Kidney (tissue), 14 donors: ENCODE data around the gene METTL15. TPM values are rescaled to one million over a fixed set of nuclear protein-coding genes. Genes with fewer than 3 reads are reported as not detected.

Source experiments
- DNase-seq, 5 donors: peaks; one replicate each; pipeline ENCODE4 v3.0.0-alpha.2; 2013 to 2020
- FAIRE-seq: peaks from 2 replicates; lab custom pipeline; 2012; peaks lifted over from hg19 to GRCh38; lab: Jason Lieb, UNC
- H3K27ac ChIP-seq, 2 donors: one replicate each; pipeline ENCODE4 v1.7.0; 2013; ENCODE audit warnings: low read depth in 2 of 2, low read length in 2 of 2, inconsistent platforms in 1 of 2
- H3K27me3 ChIP-seq: one replicate; pipeline ENCODE4 v1.7.1; 2013; ENCODE audit warnings: low read length, inconsistent platforms; ENCODE audit not compliant: control insufficient read depth, insufficient read depth
- H3K36me3 ChIP-seq, 3 donors: one replicate each; pipeline versions ENCODE4 v1.7.0 to v1.7.1; 2013; ENCODE audit warnings: low read length in 3 of 3, control low read depth in 1 of 3, inconsistent platforms in 1 of 3; ENCODE audit not compliant: insufficient read depth in 3 of 3, control insufficient read depth in 2 of 3
- H3K4me1 ChIP-seq, 3 donors: one replicate each; pipeline versions ENCODE4 v1.7.0 to v1.7.1; 2013; ENCODE audit warnings: low read length in 3 of 3, inconsistent platforms in 1 of 3, low read depth in 1 of 3; ENCODE audit not compliant: control insufficient read depth in 2 of 3, insufficient read depth in 2 of 3
- H3K4me3 ChIP-seq, 3 donors: one replicate each; pipeline versions ENCODE4 v1.7.0 to v1.8.1; 2013; ENCODE audit warnings: low read length in 3 of 3, control low read depth in 1 of 3, inconsistent platforms in 1 of 3
- H3K9ac ChIP-seq, 3 donors: one replicate each; pipeline versions ENCODE4 v1.7.0 to v1.7.1; 2013; ENCODE audit warnings: low read length in 3 of 3, control low read depth in 1 of 3, inconsistent platforms in 1 of 3
- H3K9me3 ChIP-seq, 3 donors: one replicate each; pipeline versions ENCODE4 v1.7.0 to v1.7.1; 2013; ENCODE audit warnings: low read length in 3 of 3, control low read depth in 1 of 3, inconsistent platforms in 1 of 3; ENCODE audit not compliant: control insufficient read depth in 2 of 3, insufficient read depth in 1 of 3
- CTCF ChIP-seq: IDR thresholded peaks from 3 replicates; pipeline ENCODE4 v1.5.1; 2012; ENCODE audit warnings: mild to moderate bottlenecking, moderate library complexity, borderline replicate concordance; ENCODE audit not compliant: insufficient read depth; ENCODE audit errors: extremely low read depth
- intact Hi-C: fragments of 100-400 bp; cut with DNase I; formaldehyde crosslinking; loops from one replicate; pipeline ENCODE4 v1.11.1; 2022
- polyA plus RNA-seq: library from polyadenylated mRNA; stranded (reverse); fragments of 350-450 nt; fragmentation: Illumina TruSeq; extraction: RNeasy Lipid Tissue Mini Kit (QIAGEN cat#74804); gene quantifications from one replicate; pipeline ENCODE4 v1.2.3, GENCODE V29; 2014; ENCODE audit warnings: low read depth, low replicate concordance; ENCODE audit not compliant: insufficient read depth
- total RNA-seq: library from RNA; stranded (reverse); fragmentation: NEBNext Ultra II Directional; extraction: Animal tissue kit (Norgen Biotek cat#: 25700); gene quantifications from one replicate; pipeline ENCODE4 v1.2.1, GENCODE V29; 2021
- donor health status: control.
- donor health status: control.
- donor health status: control.
- donor health status: control.
- donor health status: control.
- donor health status: DM: yes; HTN: yes; CAD: no.
- donor health status: Normal renal cell carcinoma (clear cell type).

Gene METTL15
- total and polyA plus RNA-seq, 2 donors from 2014 or later: 6.4 to 14.7 TPM

GRCh38 chr11:28146123-28146751 lies 38.0 kb downstream of the METTL15 start:
- no peak overlapping the region for H3K9ac ChIP-seq
- intact Hi-C loops: no loop called here

GRCh38 chr11:28152743-28153142 lies 44.6 kb downstream of the METTL15 start:
- H3K9me3 ChIP-seq: no peaks in the 10 kb centered on the region
- no peak for TF ChIP-seq CTCF
- H3K36me3 ChIP-seq: peaks cover 0 to 9% (median 1%) of the 10 kb centered on the region in 3 donors
- H3K27ac ChIP-seq: no peak overlapping the region
- FAIRE-seq (no peak), DNase-seq (no peak)
- no peaks in the 10 kb centered on the region for H3K27me3 ChIP-seq
- H3K9ac ChIP-seq: no peak overlapping the region
- no peaks in the 10 kb centered on the region for H3K4me1 ChIP-seq
- H3K4me3 ChIP-seq: no peak overlapping the region
- intact Hi-C loops: no loop called here

More at GRCh38 chr11:28146123-28146751, 38.0 kb downstream of the METTL15 start:
- no peak overlapping the region for H3K27ac ChIP-seq
- no peaks in the 10 kb centered on the region for H3K27me3 ChIP-seq
- H3K4me3 ChIP-seq: no peak overlapping the region
- H3K9me3 ChIP-seq: no peaks in the 10 kb centered on the region
- DNase-seq (no peak), FAIRE-seq (peak; percentile 82)
- no peaks in the 10 kb centered on the region for H3K4me1 ChIP-seq
- TF ChIP-seq CTCF: no peak
- H3K36me3 ChIP-seq: no peaks in the 10 kb centered on the region

GRCh38 chr11:28153586-28153985 lies 45.4 kb downstream of the METTL15 start:
- no peak for TF ChIP-seq CTCF
- no peak overlapping the region for H3K4me3 ChIP-seq
- H3K36me3 ChIP-seq: peaks cover 0 to 17% (median 3%) of the 10 kb centered on the region in 3 donors
- H3K9me3 ChIP-seq: no peaks in the 10 kb centered on the region
- H3K27ac ChIP-seq: no peak overlapping the region
- H3K9ac ChIP-seq: no peak overlapping the region
- DNase-seq (no peak), FAIRE-seq (no peak)
- H3K27me3 ChIP-seq: no peaks in the 10 kb centered on the region
- intact Hi-C loops: no loop called here
- H3K4me1 ChIP-seq: no peaks in the 10 kb centered on the region
